NCI-H128 (cell line): ENCODE results near the gene HIF1AN.
"Not testable (repeated sequence)": the region's sequence is repeated elsewhere in the genome, so short reads cannot be mapped to it uniquely, and the experiment has no call there.

Experiments
- DNase-seq: peaks from one replicate; lab custom pipeline; 2025; ENCODE audit not compliant: unreplicated experiment; lab: John Stamatoyannopoulos, UW

Gene HIF1AN

DNA sequence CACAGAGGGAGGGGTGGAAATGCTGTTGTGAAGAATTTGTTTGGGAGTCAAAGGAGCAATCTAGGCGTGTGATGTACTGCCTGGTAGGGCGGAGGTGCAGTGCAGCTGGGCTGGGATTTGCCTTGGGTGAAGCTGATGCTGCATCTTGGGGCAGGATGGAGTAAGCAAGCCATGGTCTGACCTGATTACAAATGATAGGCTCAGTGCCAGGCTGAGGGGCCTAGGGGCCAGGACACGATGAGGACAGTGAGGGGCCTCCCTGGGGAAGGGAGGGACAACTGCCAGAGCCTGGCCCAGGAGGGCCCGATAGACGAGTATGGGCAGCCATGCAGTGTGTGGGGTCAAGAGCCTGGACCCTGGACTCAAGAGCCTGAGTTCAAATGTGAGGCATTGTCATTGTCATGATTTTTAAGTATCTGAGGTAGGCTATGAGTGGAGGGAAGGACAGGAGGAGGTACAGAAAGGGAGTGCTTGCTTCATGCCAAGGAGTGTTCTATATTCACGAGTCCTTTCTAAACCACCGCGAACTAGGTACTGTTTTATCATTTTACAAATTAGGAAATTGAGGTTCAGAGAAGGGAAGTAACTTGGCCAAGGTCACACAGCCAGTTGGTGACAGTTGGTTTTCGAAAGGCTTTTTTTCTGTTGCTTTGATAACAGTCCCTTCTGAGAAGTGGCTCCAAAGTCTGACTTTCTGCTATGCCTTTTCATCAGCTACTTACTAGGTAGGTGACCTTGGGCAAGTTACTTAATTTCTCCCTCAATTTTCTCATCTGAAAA, 29.7 kb downstream of the HIF1AN start:
- no peak for DNase-seq

DNA sequence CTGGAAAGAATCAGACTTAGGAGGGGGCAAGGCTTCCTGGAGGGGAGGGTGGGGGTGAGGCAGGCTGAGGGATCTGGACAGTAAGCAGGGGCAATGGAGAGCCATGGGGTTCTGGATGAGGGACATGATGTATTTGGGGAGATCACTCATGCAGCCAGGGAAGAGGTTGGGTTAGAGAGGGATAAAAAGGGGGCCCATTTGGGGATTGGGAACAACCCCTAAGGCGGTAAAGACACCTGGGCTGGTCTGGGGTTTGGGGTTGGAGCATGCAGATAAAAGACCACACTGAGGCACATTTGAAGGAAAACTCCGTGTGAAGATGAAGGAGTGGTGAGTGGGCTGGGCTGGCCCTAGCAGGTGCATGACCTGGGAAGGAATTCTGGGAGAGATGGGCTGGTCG, 30.8 kb downstream of the HIF1AN start:
- no peak for DNase-seq

DNA sequence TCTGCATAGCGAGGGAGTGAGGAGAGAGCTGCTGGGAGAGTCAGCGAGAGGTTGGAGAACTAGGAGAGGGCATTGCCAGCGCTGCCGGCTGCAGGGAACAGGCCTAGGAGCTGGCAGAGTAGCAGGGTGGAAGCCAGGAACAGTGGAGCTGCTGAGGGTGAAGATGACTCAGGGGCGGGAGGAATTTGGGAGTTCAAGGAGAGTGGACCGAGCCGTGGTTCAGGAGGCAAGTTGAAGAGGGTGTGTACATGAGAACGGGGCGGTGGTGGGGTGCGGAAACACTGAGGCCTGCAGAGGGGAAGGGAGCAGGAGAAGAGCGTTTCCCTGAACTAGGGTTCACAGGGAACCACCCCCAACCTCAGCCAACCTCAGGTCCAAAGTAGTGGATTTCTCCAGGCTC, 31.5 kb downstream of the HIF1AN start:
- DNase-seq = no peak

DNA sequence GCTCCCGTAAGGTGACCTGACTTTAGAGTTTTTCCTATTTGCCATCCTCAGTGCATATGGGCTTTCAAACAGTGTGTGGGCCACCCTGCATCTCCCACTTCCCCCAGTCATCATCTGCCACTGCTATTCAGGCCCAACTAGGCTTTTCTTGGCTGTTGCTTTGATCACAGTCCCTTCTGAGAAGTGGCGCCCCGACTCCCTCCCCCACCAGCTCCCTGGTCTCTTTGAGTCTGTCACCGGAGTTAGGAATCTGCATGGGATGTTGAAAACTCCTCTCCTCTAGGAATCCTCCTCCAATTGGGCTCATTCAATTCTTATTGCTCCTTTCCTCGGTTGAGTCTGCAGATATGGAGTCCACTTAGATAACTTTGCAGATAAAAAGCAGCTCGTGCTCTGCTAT, 32.1 kb downstream of the HIF1AN start:
- DNase-seq = no peak

DNA sequence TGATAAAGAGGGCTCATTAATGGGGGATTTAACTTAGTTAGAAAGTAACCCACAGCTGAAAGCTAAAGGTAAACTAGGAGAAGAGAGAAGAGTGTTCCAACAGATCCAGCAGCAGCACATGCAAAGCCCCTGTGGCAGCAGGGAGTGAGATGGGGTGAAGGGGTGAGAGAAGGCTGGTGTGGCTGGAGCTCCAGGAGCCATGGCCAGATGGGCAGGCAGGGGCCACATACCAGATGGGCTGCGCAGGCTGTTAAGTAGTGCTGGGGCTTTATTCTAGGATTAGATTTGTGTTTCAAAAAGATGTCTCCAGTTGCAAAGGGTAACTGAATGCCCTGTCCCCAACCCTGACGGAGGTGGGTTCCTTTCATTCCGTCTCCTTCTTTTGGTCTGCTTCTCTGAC, 33.2 kb downstream of the HIF1AN start:
- DNase-seq = no peak

DNA sequence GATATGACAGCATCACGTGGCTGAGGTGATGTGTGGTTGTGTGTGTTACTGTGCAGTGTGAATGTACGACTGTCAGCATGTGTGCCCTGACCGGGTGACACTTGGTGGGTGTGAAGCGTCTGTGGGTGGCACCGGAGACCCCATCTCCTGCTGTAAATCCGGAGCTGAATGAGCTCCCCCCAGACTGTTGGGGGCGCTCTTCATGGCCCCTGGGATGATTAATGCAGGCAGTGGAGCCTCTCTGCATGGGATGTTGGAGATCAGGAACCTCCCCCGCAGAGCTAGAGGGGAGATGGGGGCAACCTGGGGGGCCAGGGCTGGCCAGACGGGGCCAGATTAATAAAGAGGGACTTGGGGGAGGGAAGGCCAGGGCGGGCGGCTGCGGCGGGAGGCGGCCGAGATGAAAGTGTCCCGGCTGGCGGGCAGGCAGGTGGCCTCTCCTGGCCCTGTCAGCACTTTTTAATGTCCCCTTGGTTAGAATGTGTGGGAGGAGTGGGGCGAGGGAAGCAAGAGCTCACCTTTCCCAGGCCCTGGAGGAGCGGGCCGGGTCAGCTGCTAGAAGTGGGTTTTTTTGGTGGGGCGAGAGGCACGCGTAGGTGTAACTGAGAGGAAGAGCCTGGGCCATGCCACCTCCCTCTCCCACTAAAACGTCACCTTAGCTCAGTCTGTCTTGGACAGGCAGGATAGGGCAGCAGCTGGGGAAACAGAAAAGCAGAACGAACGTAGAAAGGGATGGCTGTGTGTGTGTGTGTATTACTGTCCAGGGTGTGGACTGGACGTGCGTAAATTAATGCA, 34.1 kb downstream of the HIF1AN start:
- DNase-seq = no peak

DNA sequence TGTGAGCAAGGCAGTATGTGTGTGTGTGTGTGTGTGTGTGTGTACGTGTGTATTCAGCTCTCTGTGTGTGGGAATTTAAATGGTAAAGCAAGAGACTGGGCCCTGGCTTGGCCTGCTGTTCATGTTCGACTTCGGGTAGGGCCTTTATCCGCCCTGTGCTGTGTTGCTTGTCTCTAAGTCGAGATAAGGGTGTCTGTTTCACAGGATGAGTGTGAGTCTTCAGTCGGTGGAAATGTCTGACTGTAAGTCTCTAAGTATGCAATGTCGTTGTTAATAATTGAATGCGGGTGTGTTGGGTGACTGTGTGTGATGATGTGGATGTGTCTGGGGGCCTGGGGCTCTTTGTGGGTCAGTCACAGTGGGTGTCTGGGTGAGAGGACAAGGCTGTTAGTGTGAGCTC, 34.8 kb downstream of the HIF1AN start:
- no peak for DNase-seq

DNA sequence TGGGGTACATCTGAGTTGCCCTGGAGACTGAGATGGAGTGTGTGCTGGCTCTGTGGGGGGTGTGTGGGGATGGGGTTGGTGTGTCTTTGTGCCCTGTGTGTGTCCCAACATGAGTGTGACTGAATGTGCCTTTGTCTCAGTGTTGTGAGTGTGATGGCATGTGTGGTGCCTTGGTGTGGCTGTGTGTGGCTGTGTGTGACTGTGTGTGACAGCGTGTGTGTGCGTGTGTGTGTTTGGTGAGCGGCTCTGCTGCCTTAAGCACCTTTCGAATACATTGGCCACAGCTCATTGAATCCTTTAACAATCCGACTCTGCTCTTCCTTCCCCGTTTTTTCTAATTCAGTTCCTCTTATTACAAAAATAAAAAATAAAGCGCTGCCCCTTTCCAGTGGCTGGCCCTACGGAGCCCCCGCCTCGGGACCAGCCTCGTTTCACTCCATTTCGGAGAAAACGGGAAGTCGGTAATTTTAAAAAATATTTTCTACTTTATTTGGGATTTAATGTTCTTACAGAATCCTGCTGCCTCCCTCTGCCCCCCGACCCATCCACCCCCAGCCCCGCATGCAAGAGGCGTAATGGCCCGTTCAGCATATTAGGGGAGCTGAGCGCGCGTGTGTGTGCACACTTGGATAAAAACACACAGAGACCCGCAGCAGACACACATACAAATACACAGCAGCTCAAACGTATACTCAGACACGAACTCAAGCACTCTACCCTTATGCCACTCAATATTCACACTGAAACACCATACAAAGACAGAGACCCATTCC, 35.5 kb downstream of the HIF1AN start:
- DNase-seq = no peak

DNA sequence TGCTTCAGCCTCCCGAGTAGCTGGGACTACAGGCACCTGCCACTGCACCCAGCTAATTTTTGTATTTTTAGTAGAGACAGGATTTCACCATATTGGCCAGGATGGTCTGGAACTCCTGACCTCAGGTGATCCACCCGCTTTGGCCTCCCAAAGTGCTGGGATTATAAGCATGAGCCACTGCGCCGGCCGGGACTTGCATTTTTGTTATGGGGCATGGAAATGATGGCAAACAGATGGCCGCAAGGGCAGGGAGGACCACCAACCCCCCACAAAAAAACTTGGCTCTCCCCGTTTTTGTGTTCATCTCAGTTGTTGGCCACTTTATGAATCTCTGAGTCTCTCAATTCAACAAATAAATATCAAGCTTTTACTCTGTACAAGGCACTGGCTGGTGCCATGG, 39.4 kb downstream of the HIF1AN start:
- DNase-seq = not testable (repeated sequence)

DNA sequence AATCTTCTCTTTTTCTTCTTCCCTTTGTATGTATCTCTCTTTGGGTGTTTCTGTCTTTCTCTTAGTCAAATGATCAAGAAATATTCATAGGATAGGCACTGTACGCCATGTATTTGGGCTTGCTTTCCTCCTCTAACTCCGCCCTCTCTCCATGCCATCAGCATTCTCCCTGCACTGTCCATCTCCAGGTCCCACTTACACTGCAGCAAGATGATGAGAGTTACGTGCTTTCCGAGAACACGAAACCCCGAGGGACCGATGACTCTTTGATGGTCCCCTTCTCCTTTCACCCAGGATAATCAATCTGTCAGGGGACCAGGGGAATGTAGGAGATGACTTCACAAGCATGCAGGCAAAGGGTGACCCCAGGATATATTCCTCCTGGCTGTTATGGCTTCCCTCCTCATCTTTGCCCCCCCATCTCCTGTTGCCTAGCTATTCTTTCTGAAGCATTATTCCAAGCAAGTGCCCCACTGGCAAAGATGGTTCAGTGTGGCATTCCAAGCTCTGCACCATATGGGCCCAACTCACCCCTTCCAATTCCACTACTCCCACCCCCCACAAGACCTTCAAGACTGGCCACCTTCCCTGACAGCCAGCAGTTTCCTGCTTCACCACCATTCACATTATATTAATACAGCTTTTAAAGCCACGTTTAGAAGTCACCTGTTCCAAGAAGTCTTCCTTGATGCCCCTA, 40.0 kb downstream of the HIF1AN start:
- DNase-seq = no peak

DNA sequence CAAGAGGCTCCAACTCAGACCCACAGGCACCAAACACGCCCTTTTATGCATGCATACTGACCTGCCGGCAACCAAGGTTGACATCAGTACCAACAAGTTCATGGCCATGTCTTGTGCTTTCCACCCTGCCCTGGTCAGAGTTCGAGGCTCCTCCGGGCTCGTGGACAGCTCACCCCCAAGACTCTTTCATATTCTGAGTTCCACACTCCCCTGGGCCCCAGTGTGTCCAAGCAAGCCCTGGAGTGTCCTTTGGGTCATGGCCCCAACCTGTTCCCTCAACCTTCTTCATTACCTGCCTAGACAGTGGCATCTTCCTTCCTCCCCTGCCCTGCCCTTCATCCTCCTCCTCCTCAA, 40.5 kb downstream of the HIF1AN start:
- DNase-seq = no peak

DNA sequence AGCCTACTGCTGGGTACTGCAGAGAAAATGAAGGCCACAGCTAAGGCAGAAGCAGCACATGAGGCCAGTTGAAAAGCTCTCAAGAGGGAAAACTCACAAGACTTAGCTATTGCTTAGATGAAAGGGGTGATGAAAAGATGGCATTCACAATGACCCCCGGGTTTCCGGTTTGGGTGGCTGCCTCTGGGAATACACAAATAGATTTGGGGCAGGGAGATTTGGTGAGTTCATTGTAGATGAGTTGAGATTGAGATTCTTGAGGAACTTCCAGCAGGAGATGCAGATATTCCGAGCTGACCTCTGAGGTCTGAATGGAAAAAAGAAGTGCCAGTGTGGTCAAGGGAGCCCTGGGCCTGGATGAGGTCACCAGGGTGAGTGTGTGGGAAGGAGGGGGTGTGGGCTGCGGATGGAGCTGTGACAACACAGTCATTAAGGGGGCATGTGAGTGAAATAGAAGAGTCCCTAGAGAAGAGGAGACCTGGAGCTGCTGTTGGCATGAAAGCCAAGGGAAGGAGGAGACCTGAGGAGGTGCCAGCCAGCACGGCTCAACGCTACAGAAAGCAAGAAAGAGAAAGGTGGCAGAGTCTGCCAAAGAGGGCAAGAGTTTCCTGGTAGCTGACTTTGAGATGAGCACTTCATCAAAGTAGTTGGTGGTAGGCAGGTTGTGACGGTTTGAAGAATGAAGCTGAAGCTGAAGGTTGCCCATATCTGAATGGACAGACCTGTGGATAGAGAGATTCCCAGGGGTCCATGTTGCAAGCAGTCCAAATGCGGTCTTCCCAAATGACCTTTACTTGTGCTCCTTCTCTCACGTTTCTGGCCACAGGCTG, 43.7 kb downstream of the HIF1AN start:
- DNase-seq = no peak

DNA sequence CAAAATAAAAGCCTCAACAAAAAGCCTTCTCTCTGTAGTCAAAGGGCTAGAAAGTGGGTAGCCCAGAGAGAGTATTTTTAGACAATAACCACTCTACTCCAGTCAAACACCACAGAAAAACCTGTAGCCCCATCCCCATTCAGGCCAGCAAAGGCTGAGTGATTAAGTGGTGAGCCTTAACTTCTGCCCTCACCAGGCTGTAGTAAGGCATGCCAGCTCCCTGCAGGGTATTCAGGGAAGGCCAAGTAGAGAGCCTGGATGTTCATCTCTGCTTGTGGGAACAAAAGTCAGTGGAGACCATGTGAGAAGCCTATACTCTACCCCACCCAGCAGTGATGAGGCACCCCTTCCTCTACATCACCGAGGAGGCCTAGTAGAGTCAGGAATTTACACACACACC, 51.2 kb downstream of the HIF1AN start:
- no peak for DNase-seq

DNA sequence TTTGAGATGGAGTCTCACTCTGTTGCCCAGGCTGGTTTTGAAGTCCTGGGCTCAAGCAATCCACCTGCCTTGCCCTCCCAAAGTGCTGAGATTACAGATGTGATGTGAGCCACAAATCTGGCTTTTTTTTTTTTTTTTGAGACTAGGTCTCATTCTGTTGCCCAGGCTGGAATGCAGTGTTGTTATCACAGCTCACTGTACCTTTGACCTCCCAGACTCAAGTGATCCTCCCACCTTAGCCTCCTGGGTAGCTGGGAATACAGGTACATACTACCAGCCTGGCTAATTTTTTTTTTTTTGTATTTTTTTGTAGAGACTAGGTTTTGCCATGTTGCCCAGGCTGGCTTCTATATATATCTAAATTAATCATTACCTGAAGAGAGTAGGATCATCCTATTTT, 62.4 kb downstream of the HIF1AN start:
- no peak for DNase-seq

DNA sequence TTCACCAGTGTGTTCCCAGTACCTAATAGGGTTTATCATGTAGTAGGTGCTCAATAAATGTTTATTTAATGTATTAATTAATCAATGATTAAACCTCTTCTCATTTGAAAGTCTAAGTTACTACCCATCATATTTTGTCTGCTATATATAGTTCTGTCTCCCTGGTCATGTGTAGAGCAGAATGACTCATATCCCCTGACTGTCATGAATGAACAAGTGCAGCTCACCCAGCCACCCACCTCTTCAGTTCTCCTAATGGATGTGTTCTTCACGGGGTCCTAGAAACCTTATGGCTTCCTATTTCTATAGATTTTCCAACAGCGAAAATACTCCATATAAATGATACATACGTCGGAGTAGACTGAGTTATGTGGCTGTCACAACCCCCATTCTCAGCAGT, 64.5 kb downstream of the HIF1AN start:
- no peak for DNase-seq

DNA sequence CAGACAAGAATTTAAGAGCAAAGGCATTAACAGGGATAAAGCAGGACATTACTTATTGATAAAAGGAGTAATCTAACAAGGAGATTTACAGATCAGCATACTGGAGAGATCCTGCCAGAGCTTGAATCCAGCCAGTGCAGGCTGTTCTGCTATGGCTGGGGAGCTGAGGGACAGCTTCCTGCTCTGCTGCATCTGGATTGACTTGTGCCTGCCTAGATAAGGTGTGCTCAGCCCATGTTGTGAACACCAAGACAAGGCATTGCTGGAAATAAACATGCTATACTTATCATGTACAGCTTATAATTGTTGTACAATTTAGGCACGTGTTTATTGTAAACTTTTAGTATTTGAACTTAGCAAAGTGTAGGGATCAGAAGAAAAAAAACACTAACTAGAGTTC, 71.7 kb downstream of the HIF1AN start:
- DNase-seq = no peak
